ENCODE data around the gene CNTNAP1.
A peak's percentile ranks its signal among the peaks of the same experiment; 100 is the strongest.

The CNTNAP1 gene

DNA sequence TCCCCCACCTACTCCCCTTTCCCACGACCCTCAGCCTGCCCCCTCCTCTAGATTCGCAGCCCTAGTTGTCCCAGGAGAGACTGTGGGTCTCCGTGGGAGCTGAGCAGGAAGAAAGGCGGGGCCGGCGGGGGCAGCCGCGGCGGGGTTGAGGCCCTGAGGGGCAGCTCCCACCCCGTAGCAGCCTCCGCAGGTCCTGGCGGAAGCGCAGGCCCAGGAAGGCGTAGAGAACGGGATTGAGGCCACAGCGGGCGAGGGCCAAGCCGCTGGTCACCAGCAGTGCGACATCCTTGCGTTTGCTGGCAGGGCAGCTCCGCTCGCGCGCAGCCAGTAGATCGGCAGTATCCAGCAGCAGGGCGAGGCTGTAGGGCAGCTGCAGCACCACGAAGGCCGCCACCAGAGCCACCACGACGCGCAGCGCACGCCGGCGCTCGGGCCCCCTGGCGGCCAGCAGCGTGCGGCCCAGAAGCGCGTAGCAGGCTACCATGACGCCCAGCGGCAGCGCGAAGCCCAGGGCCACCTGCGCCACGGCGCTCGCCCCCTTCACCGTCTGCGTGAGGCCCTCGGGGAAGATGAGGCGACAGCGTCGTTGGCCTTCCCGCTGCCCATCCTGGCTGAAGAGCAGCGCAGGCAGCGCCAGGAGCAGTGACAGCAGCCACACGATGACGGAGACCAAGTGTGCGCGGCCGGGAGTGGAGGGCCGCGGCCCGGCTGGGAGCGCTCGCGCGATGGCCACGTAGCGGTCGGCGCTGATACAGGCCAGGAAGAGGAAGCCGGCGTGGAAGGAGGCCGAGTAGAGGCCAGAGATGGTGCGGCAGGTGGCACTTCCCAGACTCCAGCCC, 2.6 kb upstream of the CNTNAP1 start:
- no peak for TF ChIP-seq POLR2AphosphoS5 (IDR thresholded peaks at IDR 0.05; ENCODE audit: low read depth, low read length)
- no peak for TF ChIP-seq FOXP2 (optimal IDR thresholded peaks at IDR 0.05; ENCODE audit: borderline replicate concordance, extremely low read depth, extremely low read length, insufficient read depth)
- TF ChIP-seq TAF1 (IDR thresholded peaks at IDR 0.05; ENCODE audit: borderline replicate concordance, insufficient read depth, low read length): no peak
- no peak for TF ChIP-seq SIN3A (IDR thresholded peaks at IDR 0.05; ENCODE audit: borderline replicate concordance, insufficient read depth, low read length)
- TF ChIP-seq, protein P1, sequence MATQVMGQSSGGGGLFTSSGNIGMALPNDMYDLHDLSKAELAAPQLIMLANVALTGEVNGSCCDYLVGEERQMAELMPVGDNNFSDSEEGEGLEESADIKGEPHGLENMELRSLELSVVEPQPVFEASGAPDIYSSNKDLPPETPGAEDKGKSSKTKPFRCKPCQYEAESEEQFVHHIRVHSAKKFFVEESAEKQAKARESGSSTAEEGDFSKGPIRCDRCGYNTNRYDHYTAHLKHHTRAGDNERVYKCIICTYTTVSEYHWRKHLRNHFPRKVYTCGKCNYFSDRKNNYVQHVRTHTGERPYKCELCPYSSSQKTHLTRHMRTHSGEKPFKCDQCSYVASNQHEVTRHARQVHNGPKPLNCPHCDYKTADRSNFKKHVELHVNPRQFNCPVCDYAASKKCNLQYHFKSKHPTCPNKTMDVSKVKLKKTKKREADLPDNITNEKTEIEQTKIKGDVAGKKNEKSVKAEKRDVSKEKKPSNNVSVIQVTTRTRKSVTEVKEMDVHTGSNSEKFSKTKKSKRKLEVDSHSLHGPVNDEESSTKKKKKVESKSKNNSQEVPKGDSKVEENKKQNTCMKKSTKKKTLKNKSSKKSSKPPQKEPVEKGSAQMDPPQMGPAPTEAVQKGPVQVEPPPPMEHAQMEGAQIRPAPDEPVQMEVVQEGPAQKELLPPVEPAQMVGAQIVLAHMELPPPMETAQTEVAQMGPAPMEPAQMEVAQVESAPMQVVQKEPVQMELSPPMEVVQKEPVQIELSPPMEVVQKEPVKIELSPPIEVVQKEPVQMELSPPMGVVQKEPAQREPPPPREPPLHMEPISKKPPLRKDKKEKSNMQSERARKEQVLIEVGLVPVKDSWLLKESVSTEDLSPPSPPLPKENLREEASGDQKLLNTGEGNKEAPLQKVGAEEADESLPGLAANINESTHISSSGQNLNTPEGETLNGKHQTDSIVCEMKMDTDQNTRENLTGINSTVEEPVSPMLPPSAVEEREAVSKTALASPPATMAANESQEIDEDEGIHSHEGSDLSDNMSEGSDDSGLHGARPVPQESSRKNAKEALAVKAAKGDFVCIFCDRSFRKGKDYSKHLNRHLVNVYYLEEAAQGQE (IDR thresholded peaks at IDR 0.05; ENCODE audit: insufficient read depth in 1 of 2, low read depth in 2 of 2, low read length in 2 of 2): no peak

GRCh38 chr17:42680331-42680808, 2.0 kb upstream of the CNTNAP1 start:
- TF ChIP-seq POLR2AphosphoS5 (IDR thresholded peaks at IDR 0.05; ENCODE audit: low read depth, low read length): no peak
- TF ChIP-seq FOXP2 (optimal IDR thresholded peaks at IDR 0.05; ENCODE audit: borderline replicate concordance, extremely low read depth, extremely low read length, insufficient read depth): no peak
- TF ChIP-seq SIN3A (IDR thresholded peaks at IDR 0.05; ENCODE audit: borderline replicate concordance, insufficient read depth, low read length): no peak

DNA sequence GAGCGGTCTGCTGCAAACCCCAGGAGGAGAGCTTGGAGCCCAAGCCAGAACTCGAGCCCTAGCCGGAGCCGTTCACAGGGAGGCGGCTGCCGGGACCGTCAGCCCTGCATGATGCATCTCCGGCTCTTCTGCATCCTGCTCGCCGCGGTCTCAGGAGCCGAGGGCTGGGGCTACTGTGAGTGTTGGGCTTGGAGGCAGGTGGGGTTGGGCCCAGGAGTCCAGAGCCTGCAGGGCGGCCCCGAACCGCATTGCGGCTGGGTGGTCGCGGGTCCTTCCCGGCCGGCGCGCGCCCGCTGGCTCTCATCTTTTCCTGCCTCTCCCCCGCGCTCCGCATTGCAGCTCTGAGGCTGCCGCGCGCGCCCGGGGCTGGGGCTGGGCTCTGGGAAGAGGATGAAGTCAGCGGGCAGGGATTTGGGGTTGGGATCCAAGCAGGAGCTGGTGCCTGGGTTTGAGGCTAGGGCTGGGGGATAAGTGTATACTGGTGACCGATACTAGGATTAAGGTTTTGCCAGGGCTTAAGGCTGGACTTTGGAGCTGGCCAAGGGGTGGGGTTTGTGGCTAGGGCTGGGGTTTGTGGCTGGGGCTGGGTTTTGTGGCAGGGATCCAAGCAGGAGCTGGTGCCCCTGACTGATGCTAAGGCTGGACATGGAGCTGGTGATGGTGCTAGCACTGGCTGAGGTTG, 532 bp downstream of the CNTNAP1 start:
- peak; percentile 31; the same call in 1 of the 2 replicates for TF ChIP-seq POLR2AphosphoS5 (IDR thresholded peaks at IDR 0.05; ENCODE audit: low read depth, low read length)
- no peak for TF ChIP-seq TAF1 (IDR thresholded peaks at IDR 0.05; ENCODE audit: borderline replicate concordance, insufficient read depth, low read length)

DNA sequence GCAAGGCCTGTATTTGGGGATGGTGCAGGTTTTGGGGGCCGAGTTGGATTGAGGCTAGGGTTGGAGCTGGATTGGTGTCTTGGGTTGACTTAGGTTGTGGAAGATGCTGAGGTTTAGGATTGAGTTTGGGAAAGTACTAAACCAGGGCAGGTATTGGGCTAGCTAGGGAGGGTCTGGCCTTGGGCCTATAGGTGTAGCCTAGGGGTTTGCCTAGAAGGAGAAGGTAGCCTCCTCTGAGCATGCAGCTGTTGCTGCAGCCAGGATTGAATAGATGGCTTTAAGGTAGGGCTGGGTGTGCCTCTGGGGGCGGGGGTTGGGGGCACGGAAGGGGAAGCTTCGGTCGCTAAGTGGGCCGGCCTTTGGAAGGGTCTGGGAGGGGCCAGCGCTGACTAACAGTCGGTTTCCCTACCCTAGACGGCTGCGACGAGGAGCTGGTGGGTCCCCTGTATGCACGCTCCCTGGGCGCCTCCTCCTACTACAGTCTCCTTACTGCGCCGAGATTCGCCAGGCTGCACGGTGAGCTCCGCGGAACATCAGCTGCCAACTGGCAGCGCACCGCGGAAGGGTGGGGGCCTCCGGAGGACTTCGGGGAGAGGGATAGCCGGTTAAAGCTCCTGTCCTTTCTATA, 1.2 kb downstream of the CNTNAP1 start:
- no peak for TF ChIP-seq POLR2AphosphoS5 (IDR thresholded peaks at IDR 0.05; ENCODE audit: low read depth, low read length)
- no peak for TF ChIP-seq SIN3A (IDR thresholded peaks at IDR 0.05; ENCODE audit: borderline replicate concordance, insufficient read depth, low read length)
- TF ChIP-seq, protein P1 (IDR thresholded peaks at IDR 0.05; ENCODE audit: insufficient read depth in 1 of 2, low read depth in 2 of 2, low read length in 2 of 2): no peak
- TF ChIP-seq FOXP2 (optimal IDR thresholded peaks at IDR 0.05; ENCODE audit: borderline replicate concordance, extremely low read depth, extremely low read length, insufficient read depth): no peak
- TF ChIP-seq TAF1 (IDR thresholded peaks at IDR 0.05; ENCODE audit: borderline replicate concordance, insufficient read depth, low read length): no peak

DNA sequence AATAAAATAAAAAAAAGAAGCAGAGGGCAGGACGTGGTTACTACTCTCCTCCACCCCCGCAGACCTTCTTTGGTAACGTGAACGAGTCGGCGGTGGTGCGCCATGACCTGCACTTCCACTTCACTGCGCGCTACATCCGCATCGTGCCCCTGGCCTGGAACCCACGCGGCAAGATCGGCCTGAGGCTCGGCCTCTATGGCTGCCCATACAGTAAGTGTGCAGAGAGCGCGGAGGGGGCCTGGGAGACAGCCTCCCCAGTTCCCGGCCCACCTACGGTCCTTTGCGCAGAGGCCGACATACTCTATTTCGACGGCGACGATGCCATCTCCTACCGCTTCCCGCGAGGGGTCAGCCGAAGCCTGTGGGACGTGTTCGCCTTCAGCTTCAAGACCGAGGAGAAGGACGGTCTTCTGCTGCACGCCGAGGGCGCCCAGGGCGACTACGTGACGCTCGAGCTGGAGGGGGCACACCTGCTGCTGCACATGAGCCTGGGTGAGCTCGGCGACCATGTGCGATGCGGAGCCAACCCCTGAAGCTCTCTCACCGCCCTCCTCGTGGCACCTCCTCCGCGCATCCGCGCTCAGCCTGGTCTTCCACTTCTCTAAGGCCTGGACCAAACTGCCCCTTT, 2.7 kb downstream of the CNTNAP1 start:
- TF ChIP-seq POLR2AphosphoS5 (IDR thresholded peaks at IDR 0.05; ENCODE audit: low read depth, low read length) (no peak), TAF1 (IDR thresholded peaks at IDR 0.05; ENCODE audit: borderline replicate concordance, insufficient read depth, low read length) (no peak), FOXP2 (optimal IDR thresholded peaks at IDR 0.05; ENCODE audit: borderline replicate concordance, extremely low read depth, extremely low read length, insufficient read depth) (no peak), SIN3A (IDR thresholded peaks at IDR 0.05; ENCODE audit: borderline replicate concordance, insufficient read depth, low read length) (no peak)
- TF ChIP-seq, protein P1 (IDR thresholded peaks at IDR 0.05; ENCODE audit: insufficient read depth in 1 of 2, low read depth in 2 of 2, low read length in 2 of 2): no peak
